HPDE6-E6E7 (cell line): ENCODE results near the gene OR6S1.
"Not testable (repeated sequence)": the region's sequence is repeated elsewhere in the genome, so short reads cannot be mapped to it uniquely, and the experiment has no call there.

Source experiments
- DNase-seq: peaks from one replicate; pipeline ENCODE4 v3.0.0; 2011; ENCODE audit warnings: missing footprints; ENCODE audit errors: extremely low spot score

OR6S1 gene

DNA sequence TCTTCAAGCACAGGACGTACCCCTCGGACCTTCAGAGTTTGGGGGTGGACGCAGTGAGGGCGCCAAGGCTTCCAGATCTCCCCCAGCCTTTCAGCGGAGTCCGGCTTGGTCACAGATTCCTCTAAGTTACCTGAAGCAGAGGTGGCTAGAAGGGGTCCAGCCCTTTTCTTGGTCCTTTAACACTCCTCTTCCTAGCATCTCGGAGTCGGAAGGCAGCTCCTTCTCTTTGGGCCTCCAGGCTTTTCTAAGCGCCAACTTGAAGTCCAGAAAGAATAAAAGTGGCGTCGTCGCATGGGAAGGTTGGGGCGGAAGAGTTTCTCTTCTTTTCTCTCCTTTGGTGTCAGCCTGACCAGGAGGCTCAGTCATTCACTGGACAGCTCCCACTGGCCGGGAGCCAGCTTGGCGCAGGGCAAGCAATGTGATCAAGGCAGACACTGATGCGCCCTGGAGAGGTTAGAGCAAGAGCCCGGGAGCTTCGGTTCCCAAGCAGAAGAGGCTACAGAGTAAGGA lies 9.6 kb downstream of the OR6S1 start:
- peak; percentile 69 for DNase-seq

- DNase-seq, result no peak
Observed at GRCh38 chr14:20631023-20631879, 10.2 kb downstream of the OR6S1 start.

GRCh38 chr14:20630340-20631022 lies 11.0 kb downstream of the OR6S1 start:
- DNase-seq, result peak; percentile 50

DNA sequence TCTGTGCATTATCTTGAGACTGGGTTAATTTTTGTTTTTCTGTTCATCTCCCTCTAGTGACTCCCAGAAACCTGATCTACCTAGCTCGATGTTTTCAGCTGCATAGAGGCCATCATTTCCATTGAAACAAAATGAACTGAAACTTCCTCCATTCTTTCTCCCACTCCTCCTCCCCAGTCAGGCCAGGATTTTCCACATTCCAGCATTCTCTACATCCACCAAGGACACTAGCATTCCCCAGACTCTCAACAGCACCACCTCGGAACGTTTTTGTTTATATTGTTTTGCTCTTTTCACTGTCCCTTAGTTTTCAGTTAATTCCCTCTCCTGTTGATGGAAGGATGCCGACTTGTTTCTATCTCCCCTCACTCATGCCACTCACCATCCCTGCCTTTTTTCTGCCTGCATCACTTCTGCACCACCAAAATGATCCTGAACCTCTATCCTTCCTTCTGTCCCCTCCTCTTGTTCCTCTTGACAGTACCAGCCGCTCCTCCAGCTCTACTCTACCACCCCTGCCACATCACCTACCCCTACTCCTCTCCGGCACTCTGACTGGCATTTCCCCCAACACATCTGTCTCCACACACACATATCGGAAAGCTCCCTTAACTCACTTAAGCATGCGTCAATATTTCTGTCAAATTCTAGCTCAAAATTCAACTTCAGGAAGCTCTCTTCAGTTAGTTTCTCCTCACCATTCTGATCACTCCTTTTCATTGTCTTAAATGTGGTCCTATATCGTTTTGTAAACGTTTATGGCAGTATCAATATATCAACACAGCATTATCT lies 13.2 kb downstream of the OR6S1 start:
- no peak for DNase-seq

DNA sequence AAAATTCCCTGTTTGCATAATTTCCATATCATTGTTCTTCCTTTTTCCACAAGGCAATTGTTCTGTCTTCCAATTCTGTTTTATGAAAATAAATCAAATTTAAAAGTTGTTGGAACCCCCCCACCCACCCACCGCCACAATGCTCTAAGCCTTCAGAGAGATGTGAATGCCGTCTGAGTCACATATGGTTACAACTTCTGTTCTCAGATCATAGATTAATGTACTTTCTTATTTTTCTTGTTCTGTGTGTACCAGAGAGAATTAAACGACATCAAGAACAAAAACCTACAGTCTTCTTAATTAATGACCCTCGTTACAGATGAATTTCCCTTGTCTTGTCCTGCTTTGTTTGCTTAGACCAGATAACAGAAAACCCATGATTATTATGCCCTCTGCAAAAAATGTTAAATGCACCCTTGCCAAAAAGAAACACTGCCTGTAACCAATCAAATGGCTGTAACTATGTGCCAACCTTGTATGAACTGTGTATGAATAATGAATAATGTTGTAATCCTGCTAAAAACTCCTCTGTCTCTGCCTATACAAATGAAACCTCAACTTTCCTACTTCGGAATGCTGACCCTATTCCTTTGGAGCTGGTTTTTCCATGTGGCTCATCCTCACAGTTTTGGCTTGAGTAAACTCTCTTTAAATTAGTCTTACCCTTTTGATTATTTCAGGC lies 14.0 kb downstream of the OR6S1 start:
- no peak for DNase-seq

- DNase-seq, result no peak
Observed at GRCh38 chr14:20626274-20626673, 15.2 kb downstream of the OR6S1 start.

DNA sequence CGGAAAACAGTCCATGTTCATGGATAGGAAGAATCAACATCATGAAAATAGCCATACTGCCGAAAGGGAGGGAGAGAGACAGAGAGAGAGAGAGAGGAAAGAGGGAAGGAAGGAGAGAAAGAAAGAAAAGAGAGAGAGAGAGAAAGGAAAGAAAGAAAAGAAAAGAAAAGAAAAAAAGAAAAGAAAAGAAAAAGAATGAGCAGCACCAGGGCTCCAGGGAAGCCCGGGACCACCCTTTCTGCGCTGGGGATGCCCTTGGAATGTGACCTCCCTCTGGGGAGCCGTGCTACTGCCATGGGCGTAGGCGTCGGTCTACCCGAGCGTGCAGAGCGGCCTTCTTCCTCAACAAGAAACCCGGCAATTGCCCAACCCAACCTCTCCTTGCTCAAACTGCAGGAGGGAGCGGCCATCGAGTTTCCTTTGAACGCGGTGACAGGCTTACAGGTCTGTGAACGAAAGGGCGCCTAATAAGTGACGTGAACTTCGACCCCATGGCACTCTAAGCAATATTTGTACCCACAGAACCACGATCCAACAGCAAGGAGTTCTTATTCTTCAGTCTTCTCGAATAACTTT lies 16.9 kb downstream of the OR6S1 start:
- peak; percentile 69 for DNase-seq

DNA sequence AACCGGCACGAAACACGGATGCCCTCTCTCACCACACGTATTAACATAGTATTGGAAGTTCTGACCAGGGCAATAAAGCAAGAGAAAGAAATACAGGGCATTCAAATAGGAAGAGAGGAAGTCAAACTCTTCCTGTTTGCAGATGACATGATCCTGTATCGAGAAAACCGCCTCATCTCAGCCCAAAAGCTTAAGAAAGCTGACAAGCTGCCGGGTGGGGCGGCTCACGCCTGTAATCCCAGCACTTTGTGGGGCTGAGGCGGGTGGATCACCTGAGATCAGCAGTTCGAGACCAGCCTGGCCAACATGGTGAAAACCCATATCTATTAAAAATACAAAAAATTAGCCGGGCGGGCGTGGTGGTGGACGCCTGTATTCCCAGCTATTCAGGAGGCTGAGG lies 17.7 kb downstream of the OR6S1 start:
- no peak for DNase-seq

DNA sequence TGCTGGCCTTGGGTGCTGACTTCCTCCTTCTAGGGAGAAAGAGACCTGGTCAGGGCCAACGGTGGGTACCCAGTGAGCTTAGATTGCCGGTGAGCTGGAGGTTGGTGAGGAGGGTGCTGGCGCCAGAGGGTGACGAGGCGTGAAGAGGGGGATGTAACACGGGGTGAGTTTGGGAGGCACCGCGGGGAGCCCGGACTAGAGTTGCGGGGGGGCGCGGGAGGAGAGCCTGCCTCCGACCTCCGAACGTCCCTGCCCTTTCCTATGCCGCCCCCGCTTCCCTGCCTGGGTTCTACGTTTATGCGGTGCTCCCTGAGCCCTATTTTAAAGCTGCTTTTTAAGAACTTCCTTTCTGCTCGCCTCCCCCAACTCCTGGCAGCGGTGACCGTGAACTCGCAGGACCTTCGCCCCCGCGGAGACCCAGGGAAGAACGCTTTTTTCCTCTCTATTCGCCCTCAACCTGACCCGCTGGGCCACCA lies 18.6 kb downstream of the OR6S1 start:
- DNase-seq, result no peak

GRCh38 chr14:20620798-20621478 lies 20.6 kb downstream of the OR6S1 start:
- no peak for DNase-seq

- DNase-seq, result not testable (repeated sequence)
Observed at GRCh38 chr14:20619688-20620087, 21.8 kb downstream of the OR6S1 start.

GRCh38 chr14:20618271-20618749 lies 23.2 kb downstream of the OR6S1 start:
- no peak for DNase-seq

DNA sequence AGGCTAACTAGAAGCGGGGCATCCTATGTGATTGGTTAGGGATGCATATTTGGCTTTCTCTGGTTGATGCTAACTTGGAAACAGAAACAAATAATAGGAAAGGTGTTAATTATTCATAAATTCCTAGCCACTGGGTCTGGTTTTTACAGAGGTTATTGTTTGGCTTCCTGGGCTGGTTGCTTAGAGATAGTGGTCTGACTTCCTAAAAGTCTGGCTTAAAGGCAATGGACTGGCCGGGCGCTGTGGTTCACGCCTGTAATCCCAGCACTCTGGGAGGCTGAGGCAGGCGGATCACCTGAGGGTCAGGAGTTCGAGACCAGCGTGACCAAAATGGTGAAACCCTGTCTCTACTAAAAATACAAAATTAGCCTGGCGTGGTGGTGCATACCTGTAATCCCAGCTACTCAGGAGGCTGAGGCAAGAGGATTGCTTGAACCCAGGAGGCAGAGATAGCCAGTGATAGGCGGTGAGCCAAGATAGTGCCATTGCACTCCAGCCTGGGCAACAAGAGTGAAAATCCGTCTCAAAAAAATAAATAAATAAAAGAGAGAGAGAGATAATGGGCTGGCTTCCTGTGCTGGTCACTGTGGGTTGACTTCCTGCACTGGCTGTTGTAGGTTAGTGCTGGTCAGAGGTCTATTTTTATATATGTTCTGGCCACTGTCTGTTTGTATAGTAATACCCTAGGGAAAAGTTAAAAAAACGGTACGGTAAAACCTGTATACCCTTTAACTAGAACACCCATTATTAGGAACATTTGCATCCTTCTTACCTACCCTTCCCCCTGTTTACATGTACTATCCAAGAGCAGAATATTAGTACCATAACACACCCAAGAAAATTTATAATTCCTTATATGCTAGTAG lies 24.1 kb downstream of the OR6S1 start:
- DNase-seq, result no peak

DNA sequence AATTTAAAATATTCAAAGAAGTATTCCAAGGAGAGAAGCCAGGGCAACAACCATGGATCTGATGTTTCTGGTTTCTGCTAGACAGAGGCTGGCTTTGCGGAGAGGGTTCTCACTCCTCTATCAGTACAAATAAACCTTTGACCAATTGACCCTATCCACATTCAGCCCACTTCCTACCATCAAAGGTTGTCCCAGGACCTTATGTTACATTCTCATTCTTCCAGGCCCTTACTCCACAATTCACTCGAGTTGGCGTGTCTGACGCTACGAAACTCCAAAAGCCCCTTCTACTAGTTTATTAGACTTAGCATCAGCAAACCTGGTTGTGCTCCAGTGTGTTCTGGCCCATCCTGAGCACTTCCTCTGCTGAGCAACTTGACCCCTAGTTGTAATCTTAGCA lies 25.5 kb downstream of the OR6S1 start:
- DNase-seq, result no peak

GRCh38 chr14:20614038-20614840 lies 27.3 kb downstream of the OR6S1 start:
- DNase-seq, result no peak

GRCh38 chr14:20613094-20614037 lies 28.1 kb downstream of the OR6S1 start:
- DNase-seq, result peak; percentile 76

GRCh38 chr14:20612403-20612802 lies 29.1 kb downstream of the OR6S1 start:
- no peak for DNase-seq
